HEK293 (cell line): ENCODE results near the gene SLIT1.

Experiments
- CTCF ChIA-PET: fragments of 350-600 bp; formaldehyde crosslinking; extraction: SDS; loops from one replicate; lab custom pipeline; 2021; ENCODE audit warnings: antibody characterized with exemption; lab: Yijun Ruan, JAX
- POLR2A ChIA-PET: fragments of 300-600 bp; formaldehyde crosslinking; extraction: SDS; loops from one replicate; lab custom pipeline; 2020; ENCODE audit warnings: antibody characterized with exemption, inconsistent platforms; lab: Yijun Ruan, JAX
- H3K27ac ChIP-seq: fragments of 200-500 bp; sonication (Bioruptor generic); 2 replicates; pipeline ENCODE4 v1.5.1; 2014; ENCODE audit warnings: low read depth, low read length, control low read depth, inconsistent platforms; ENCODE audit errors: extremely low read depth
- H3K36me3 ChIP-seq, 2 experiments: fragments of 200-500 bp in 1 of 2; sonication (Bioruptor generic) in 1 of 2; 1 replicate in 1 of 2; 2 replicates in 1 of 2; pipeline ENCODE4 v1.5.1; 2014 to 2017; ENCODE audit warnings: inconsistent platforms in 2 of 2, low read length in 2 of 2; ENCODE audit not compliant: control insufficient read depth in 2 of 2, insufficient read depth in 1 of 2
- H3K4me1 ChIP-seq: fragments of 200-500 bp; sonication (Bioruptor generic); 2 replicates; pipeline ENCODE4 v1.5.1; 2014; ENCODE audit warnings: mild to moderate bottlenecking, low read length, inconsistent platforms; ENCODE audit not compliant: control insufficient read depth, insufficient read depth
- H3K4me3 ChIP-seq: 2 replicates; pipeline ENCODE4 v1.5.1; 2011; ENCODE audit warnings: low read depth, mild to moderate bottlenecking, control low read depth, low read length, moderate library complexity
- H3K9me3 ChIP-seq: fragments of 200-500 bp; sonication (Bioruptor generic); 2 replicates; pipeline ENCODE4 v1.5.1; 2014; ENCODE audit warnings: low read depth, low read length, inconsistent platforms; ENCODE audit not compliant: control insufficient read depth, insufficient read depth
- BCL11A ChIP-seq: fragments of 450-650 bp; formaldehyde crosslinking; IDR thresholded peaks from 2 replicates; pipeline ENCODE4 v1.5.1; 2016; ENCODE audit warnings: low read depth, missing biosample characterization, missing genetic modification characterization
- KLF8 ChIP-seq: fragments of 450-650 bp; formaldehyde crosslinking; IDR thresholded peaks from 2 replicates; pipeline ENCODE4 v1.5.1; 2016; ENCODE audit warnings: missing biosample characterization, missing genetic modification characterization
- MZF1 ChIP-seq: fragments of 450-650 bp; formaldehyde crosslinking; IDR thresholded peaks from 2 replicates; pipeline ENCODE4 v1.5.1; 2017; ENCODE audit warnings: missing biosample characterization, missing genetic modification characterization, borderline replicate concordance
- PATZ1 ChIP-seq: fragments of 450-650 bp; formaldehyde crosslinking; IDR thresholded peaks from 2 replicates; pipeline ENCODE4 v1.5.1; 2016; ENCODE audit warnings: missing biosample characterization, missing genetic modification characterization
- SP3 ChIP-seq: fragments of 450-650 bp; formaldehyde crosslinking; IDR thresholded peaks from 2 replicates; pipeline ENCODE4 v1.5.1; 2016; ENCODE audit warnings: missing biosample characterization, missing genetic modification characterization
- ZNF112 ChIP-seq: fragments of 450-650 bp; formaldehyde crosslinking; IDR thresholded peaks from 2 replicates; pipeline ENCODE4 v1.5.0; 2017; ENCODE audit warnings: missing biosample characterization, missing genetic modification characterization
- ZNF121 ChIP-seq: fragments of 450-650 bp; formaldehyde crosslinking; IDR thresholded peaks from 2 replicates; pipeline ENCODE4 v1.5.1; 2016; ENCODE audit warnings: missing biosample characterization, missing genetic modification characterization
- ZNF155 ChIP-seq: fragments of 450-650 bp; formaldehyde crosslinking; IDR thresholded peaks from 2 replicates; pipeline ENCODE4 v1.5.1; 2016; ENCODE audit warnings: missing biosample characterization, missing genetic modification characterization
- ZNF157 ChIP-seq: fragments of 450-650 bp; formaldehyde crosslinking; IDR thresholded peaks from 2 replicates; pipeline ENCODE4 v1.5.1; 2016; ENCODE audit warnings: missing biosample characterization, missing genetic modification characterization
- ZNF18 ChIP-seq: fragments of 450-650 bp; formaldehyde crosslinking; IDR thresholded peaks from 2 replicates; pipeline ENCODE4 v1.5.1; 2016; ENCODE audit warnings: missing biosample characterization, missing genetic modification characterization
- ZNF24 ChIP-seq: fragments of 450-650 bp; formaldehyde crosslinking; IDR thresholded peaks from 2 replicates; pipeline ENCODE4 v1.5.1; 2016; ENCODE audit warnings: missing biosample characterization, missing genetic modification characterization
- ZNF292 ChIP-seq: fragments of 450-650 bp; formaldehyde crosslinking; IDR thresholded peaks from 2 replicates; pipeline ENCODE4 v1.5.1; 2016; ENCODE audit warnings: low read depth, missing biosample characterization, missing genetic modification characterization, borderline replicate concordance
- ZNF354C ChIP-seq: fragments of 450-650 bp; formaldehyde crosslinking; IDR thresholded peaks from 2 replicates; pipeline ENCODE4 v1.5.1; 2016; ENCODE audit warnings: missing biosample characterization, missing genetic modification characterization, low read depth, borderline replicate concordance
- ZNF394 ChIP-seq: fragments of 450-650 bp; formaldehyde crosslinking; IDR thresholded peaks from 2 replicates; pipeline ENCODE4 v1.5.1; 2016; ENCODE audit warnings: missing biosample characterization, missing genetic modification characterization, mild to moderate bottlenecking, moderate library complexity, borderline replicate concordance
- ZNF433 ChIP-seq: fragments of 450-650 bp; formaldehyde crosslinking; IDR thresholded peaks from 2 replicates; pipeline ENCODE4 v1.5.1; 2016; ENCODE audit warnings: missing biosample characterization, missing genetic modification characterization, low read depth
- ZNF510 ChIP-seq: fragments of 450-650 bp; formaldehyde crosslinking; IDR thresholded peaks from 2 replicates; pipeline ENCODE4 v1.5.1; 2018; ENCODE audit warnings: mild to moderate bottlenecking, missing genetic modification characterization, missing biosample characterization; ENCODE audit not compliant: insufficient replicate concordance
- ZNF521 ChIP-seq: fragments of 450-650 bp; formaldehyde crosslinking; IDR thresholded peaks from 2 replicates; pipeline ENCODE4 v1.5.1; 2017; ENCODE audit warnings: missing biosample characterization, mild to moderate bottlenecking, missing genetic modification characterization
- ZNF555 ChIP-seq: fragments of 450-650 bp; formaldehyde crosslinking; conservative IDR thresholded peaks from 2 replicates; pipeline ENCODE4 v1.5.1; 2017; ENCODE audit warnings: missing biosample characterization, mild to moderate bottlenecking, missing genetic modification characterization, inconsistent platforms
- ZNF610 ChIP-seq: fragments of 450-650 bp; formaldehyde crosslinking; IDR thresholded peaks from 2 replicates; pipeline ENCODE4 v1.5.1; 2016; ENCODE audit warnings: missing biosample characterization, missing genetic modification characterization, borderline replicate concordance
- ZNF670 ChIP-seq: fragments of 450-650 bp; formaldehyde crosslinking; IDR thresholded peaks from 2 replicates; pipeline ENCODE4 v1.5.1; 2016; ENCODE audit warnings: missing biosample characterization, missing genetic modification characterization, low read depth
- ZNF677 ChIP-seq: fragments of 450-650 bp; IDR thresholded peaks from 2 replicates; pipeline ENCODE4 v1.5.0; 2018; ENCODE audit warnings: missing biosample characterization, mild to moderate bottlenecking, missing genetic modification characterization, moderate library complexity
- TF ChIP-seq, protein P1 (sequence below): fragments of 450-650 bp; formaldehyde crosslinking; IDR thresholded peaks from 2 replicates; pipeline ENCODE4 v1.5.1; 2016; ENCODE audit warnings: missing biosample characterization, missing genetic modification characterization
- TF ChIP-seq, protein P2 (sequence below): fragments of 450-650 bp; formaldehyde crosslinking; IDR thresholded peaks from 2 replicates; pipeline ENCODE4 v1.5.1; 2016; ENCODE audit warnings: missing biosample characterization, missing genetic modification characterization
- TF ChIP-seq, protein P3 (sequence below): fragments of 450-650 bp; formaldehyde crosslinking; IDR thresholded peaks from 2 replicates; pipeline ENCODE4 v1.5.1; 2016; ENCODE audit warnings: missing biosample characterization, missing genetic modification characterization

The SLIT1 gene

DNA sequence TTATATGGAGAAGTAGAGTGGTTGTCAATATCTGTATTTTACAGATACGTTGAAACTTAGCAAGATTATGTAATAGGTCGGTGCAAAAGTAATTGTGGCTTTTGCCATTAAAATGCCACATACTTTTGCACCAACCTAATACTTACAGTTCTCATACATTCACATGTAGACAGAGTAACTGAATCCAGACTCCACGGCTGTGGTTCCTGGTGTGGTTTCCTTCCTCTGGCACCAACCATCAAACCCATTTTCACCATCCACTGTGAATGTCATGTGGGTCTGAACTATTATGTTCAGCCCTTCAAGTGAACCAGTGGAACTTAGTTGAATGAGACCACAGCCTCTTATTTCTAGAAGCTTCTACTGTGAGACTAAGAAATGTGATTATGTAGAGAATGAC lies 31.5 kb upstream of the SLIT1 start:
- H3K27ac ChIP-seq: no peak overlapping the region
- TF ChIP-seq ZNF677 (tag by site-specific recombination): no peak
- TF ChIP-seq KLF8: no peak
- TF ChIP-seq MZF1 (tag by site-specific recombination): no peak
- TF ChIP-seq ZNF555 (tag by site-specific recombination): no peak
- TF ChIP-seq ZNF433 (tag by site-specific recombination): no peak
- no peak for TF ChIP-seq ZNF394 (tag by site-specific recombination)
- TF ChIP-seq PATZ1 (tag by site-specific recombination): no peak
- no peak for TF ChIP-seq ZNF510 (tag by site-specific recombination)
- TF ChIP-seq, protein P1, sequence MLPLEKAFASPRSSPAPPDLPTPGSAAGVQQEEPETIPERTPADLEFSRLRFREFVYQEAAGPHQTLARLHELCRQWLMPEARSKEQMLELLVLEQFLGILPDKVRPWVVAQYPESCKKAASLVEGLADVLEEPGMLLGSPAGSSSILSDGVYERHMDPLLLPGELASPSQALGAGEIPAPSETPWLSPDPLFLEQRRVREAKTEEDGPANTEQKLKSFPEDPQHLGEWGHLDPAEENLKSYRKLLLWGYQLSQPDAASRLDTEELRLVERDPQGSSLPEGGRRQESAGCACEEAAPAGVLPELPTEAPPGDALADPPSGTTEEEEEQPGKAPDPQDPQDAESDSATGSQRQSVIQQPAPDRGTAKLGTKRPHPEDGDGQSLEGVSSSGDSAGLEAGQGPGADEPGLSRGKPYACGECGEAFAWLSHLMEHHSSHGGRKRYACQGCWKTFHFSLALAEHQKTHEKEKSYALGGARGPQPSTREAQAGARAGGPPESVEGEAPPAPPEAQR (tag by site-specific recombination): no peak
- no peak for TF ChIP-seq ZNF670 (tag by site-specific recombination)
- no peak for TF ChIP-seq ZNF112 (tag by site-specific recombination)
- TF ChIP-seq SP3 (tag by site-specific recombination): no peak
- no peak for TF ChIP-seq BCL11A
- TF ChIP-seq ZNF121: no peak
- TF ChIP-seq ZNF292: no peak
- TF ChIP-seq ZNF24 (tag by site-specific recombination): no peak
- TF ChIP-seq ZNF157 (tag by site-specific recombination): no peak
- no peak for TF ChIP-seq ZNF521 (tag by site-specific recombination)
- TF ChIP-seq ZNF18 (tag by site-specific recombination): no peak
- no peak for TF ChIP-seq ZNF155 (tag by site-specific recombination)
- no peaks in the 10 kb centered on the region for H3K4me1 ChIP-seq
- CTCF ChIA-PET: interaction anchor here (0.6 to 4.2 kb wide), 8 partner anchors 8 to 234 kb away, joined by 3 to 19 read pairs (median 4); no protein-coding TSS in a partner anchor
- H3K9me3 ChIP-seq: no peaks in the 10 kb centered on the region
- H3K4me3 ChIP-seq: no peak overlapping the region
- H3K36me3 ChIP-seq: no peaks in the 10 kb centered on the region
- POLR2A ChIA-PET: no interaction called here

GRCh38 chr10:97215619-97216260 lies 30.0 kb upstream of the SLIT1 start:
- POLR2A ChIA-PET: interaction anchor here (0.7 kb wide), 1 partner anchor 970 kb away, joined by 4 read pairs; no protein-coding TSS in a partner anchor
- H3K27ac ChIP-seq: no peak overlapping the region
- CTCF ChIA-PET: interaction anchor here (2.0 kb wide), 1 partner anchor 19 kb away, joined by 6 read pairs; no protein-coding TSS in a partner anchor
- no peaks in the 10 kb centered on the region for H3K9me3 ChIP-seq
- H3K36me3 ChIP-seq: no peaks in the 10 kb centered on the region
- H3K4me1 ChIP-seq: no peaks in the 10 kb centered on the region
- no peak overlapping the region for H3K4me3 ChIP-seq
- TF ChIP-seq, protein P2, sequence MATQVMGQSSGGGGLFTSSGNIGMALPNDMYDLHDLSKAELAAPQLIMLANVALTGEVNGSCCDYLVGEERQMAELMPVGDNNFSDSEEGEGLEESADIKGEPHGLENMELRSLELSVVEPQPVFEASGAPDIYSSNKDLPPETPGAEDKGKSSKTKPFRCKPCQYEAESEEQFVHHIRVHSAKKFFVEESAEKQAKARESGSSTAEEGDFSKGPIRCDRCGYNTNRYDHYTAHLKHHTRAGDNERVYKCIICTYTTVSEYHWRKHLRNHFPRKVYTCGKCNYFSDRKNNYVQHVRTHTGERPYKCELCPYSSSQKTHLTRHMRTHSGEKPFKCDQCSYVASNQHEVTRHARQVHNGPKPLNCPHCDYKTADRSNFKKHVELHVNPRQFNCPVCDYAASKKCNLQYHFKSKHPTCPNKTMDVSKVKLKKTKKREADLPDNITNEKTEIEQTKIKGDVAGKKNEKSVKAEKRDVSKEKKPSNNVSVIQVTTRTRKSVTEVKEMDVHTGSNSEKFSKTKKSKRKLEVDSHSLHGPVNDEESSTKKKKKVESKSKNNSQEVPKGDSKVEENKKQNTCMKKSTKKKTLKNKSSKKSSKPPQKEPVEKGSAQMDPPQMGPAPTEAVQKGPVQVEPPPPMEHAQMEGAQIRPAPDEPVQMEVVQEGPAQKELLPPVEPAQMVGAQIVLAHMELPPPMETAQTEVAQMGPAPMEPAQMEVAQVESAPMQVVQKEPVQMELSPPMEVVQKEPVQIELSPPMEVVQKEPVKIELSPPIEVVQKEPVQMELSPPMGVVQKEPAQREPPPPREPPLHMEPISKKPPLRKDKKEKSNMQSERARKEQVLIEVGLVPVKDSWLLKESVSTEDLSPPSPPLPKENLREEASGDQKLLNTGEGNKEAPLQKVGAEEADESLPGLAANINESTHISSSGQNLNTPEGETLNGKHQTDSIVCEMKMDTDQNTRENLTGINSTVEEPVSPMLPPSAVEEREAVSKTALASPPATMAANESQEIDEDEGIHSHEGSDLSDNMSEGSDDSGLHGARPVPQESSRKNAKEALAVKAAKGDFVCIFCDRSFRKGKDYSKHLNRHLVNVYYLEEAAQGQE: no peak
- TF ChIP-seq ZNF354C (tag by site-specific recombination) (no peak), ZNF610 (tag by site-specific recombination) (no peak)
- TF ChIP-seq, protein P3, sequence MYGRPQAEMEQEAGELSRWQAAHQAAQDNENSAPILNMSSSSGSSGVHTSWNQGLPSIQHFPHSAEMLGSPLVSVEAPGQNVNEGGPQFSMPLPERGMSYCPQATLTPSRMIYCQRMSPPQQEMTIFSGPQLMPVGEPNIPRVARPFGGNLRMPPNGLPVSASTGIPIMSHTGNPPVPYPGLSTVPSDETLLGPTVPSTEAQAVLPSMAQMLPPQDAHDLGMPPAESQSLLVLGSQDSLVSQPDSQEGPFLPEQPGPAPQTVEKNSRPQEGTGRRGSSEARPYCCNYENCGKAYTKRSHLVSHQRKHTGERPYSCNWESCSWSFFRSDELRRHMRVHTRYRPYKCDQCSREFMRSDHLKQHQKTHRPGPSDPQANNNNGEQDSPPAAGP: no peak
